ENCODE measurements around the gene OR10H3.

GRCh38 chr19:15758379-15758778, 20.6 kb downstream of the OR10H3 start:
- no peak for TF ChIP-seq CTCF (conservative IDR thresholded peaks at IDR 0.05; ENCODE audit: low read length)
- no peak for TF ChIP-seq EZH2phosphoT487 (IDR thresholded peaks at IDR 0.05; ENCODE audit: borderline replicate concordance, low read depth, low read length)
